GM10266 (cell line): Measurements from ENCODE around the gene E4F1.
"Not testable (repeated sequence)": the region's sequence is repeated elsewhere in the genome, so short reads cannot be mapped to it uniquely, and the experiment has no call there.

Experiments
- DNase-seq: peaks from one replicate; pipeline ENCODE4 v3.0.0; 2012; ENCODE audit errors: extremely low spot score
- CTCF ChIP-seq: IDR thresholded peaks from 2 replicates; pipeline ENCODE4 v1.5.1; 2012; ENCODE audit warnings: mild to moderate bottlenecking, low read depth; ENCODE audit not compliant: control insufficient read depth, insufficient read depth; ENCODE audit errors: missing control alignments

E4F1 gene

GRCh38 chr16:2235695-2236336, 12.4 kb downstream of the E4F1 start:
- DNase-seq, result no peak
- TF ChIP-seq CTCF, result no peak

GRCh38 chr16:2236337-2237101, 13.1 kb downstream of the E4F1 start, which contains the start of gene DNASE1L2:
DNASE1L2 (plus strand) TSS chr16:2236444; CDS start chr16:2236817, 373 bp downstream.
- no peak for TF ChIP-seq CTCF
- no peak for DNase-seq

- no peak for TF ChIP-seq CTCF
- no peak for DNase-seq
Measured at GRCh38 chr16:2237102-2237482, 13.7 kb downstream of the E4F1 start.

- no peak for DNase-seq
- no peak for TF ChIP-seq CTCF
Measured at GRCh38 chr16:2237493-2238149, 14.2 kb downstream of the E4F1 start.

GRCh38 chr16:2238150-2238837, 14.9 kb downstream of the E4F1 start:
- no peak for DNase-seq
- no peak for TF ChIP-seq CTCF

- no peak for TF ChIP-seq CTCF
- no peak for DNase-seq
Measured at GRCh38 chr16:2238838-2239675, 15.7 kb downstream of the E4F1 start.

- not testable (repeated sequence) for DNase-seq
Measured at GRCh38 chr16:2240331-2240730, 16.9 kb downstream of the E4F1 start.
